Adrenal gland (tissue), 12 donors: ENCODE data around the gene PTPMT1. TPM values are rescaled to one million over a fixed set of nuclear protein-coding genes. Genes with fewer than 3 reads are reported as not detected.
"Not testable (repeated sequence)": the region's sequence is repeated elsewhere in the genome, so short reads cannot be mapped to it uniquely, and the experiment has no call there.

Source experiments
- DNase-seq, 7 donors: peaks; one replicate each; pipeline ENCODE4 v3.0.0-alpha.2; 2019 to 2020
- H3K27ac ChIP-seq, 5 donors: fragments of 200-600 bp; sonication (generic) in 4 of 5; 1 replicate in 3 of 5; 2 replicates in 2 of 5; pipeline versions ENCODE4 v1.5.1 to v1.8.0; 2016 to 2020; ENCODE audit warnings: mild to moderate bottlenecking in 1 of 5
- H3K27me3 ChIP-seq: fragments of 200-600 bp; 2 replicates; pipeline ENCODE4 v1.8.0; 2021
- H3K36me3 ChIP-seq, 2 donors: fragments of 200-600 bp; replicated peaks in 1 of 2; 1 replicate in 1 of 2; 2 replicates in 1 of 2; pipeline versions ENCODE4 v1.5.1 to v1.8.0; 2018 to 2022
- H3K4me1 ChIP-seq, 2 donors: fragments of 200-600 bp; replicated peaks in 1 of 2; 1 replicate in 1 of 2; 2 replicates in 1 of 2; pipeline versions ENCODE4 v1.5.1 to v1.8.0; 2018 to 2021
- H3K4me3 ChIP-seq, 4 donors: fragments of 200-600 bp; sonication (generic) in 3 of 4; one replicate each; pipeline ENCODE4 v1.5.1; 2016 to 2018
- H3K9me3 ChIP-seq, 3 donors: fragments of 200-600 bp; sonication (generic) in 1 of 3; replicated peaks in 1 of 3; 1 replicate in 2 of 3; 2 replicates in 1 of 3; pipeline versions ENCODE4 v1.5.1 to v1.8.0; 2016 to 2021
- POLR2A ChIP-seq, 2 donors: fragments of 450-650 bp; IDR thresholded peaks; one replicate each; pipeline ENCODE4 v1.6.1; 2017; ENCODE audit warnings: antibody characterized with exemption in 2 of 2, mild to moderate bottlenecking in 2 of 2, moderate library complexity in 1 of 2
- WGBS, 4 donors: extraction: QIAGEN DNeasy Blood & Tissue Kit in 2 of 4; methylation state at CpG; one replicate each; pipeline versions ENCODE4 v1.1.5 to v1.1.7; 2013 to 2017; 5-methylcytosine and 5-hydroxymethylcytosine counted together
- intact Hi-C, 2 donors: fragments of 100-400 bp; cut with DNase I; formaldehyde crosslinking; loops; one replicate each; pipeline versions ENCODE4 v1.14.1 to v1.15.0; 2022 to 2023
- polyA plus RNA-seq, 3 donors: library from polyadenylated mRNA; stranded (reverse); fragments of 200-250 nt in 2 of 3; fragments of 350-450 nt in 1 of 3; fragmentation: Illumina TruSeq in 1 of 3; extraction: RNeasy Lipid Tissue Mini Kit (QIAGEN cat#74804) in 1 of 3; gene quantifications; one replicate each; pipeline ENCODE4 v1.2.3, GENCODE V29; 2013 to 2014
- total RNA-seq, 9 donors: library from RNA; depleted of rRNA in 4 of 9; stranded (reverse); fragments of >200 nt in 4 of 9; fragments of 120-200 nt in 1 of 9; fragmentation: NEBNext Ultra II Directional in 1 of 9; extraction: Animal tissue kit (Norgen Biotek cat#: 25700) in 1 of 9; gene quantifications; one replicate each; pipeline versions ENCODE4 v1.1.0 to v1.2.4, GENCODE V29; 2013 to 2023
- TF ChIP-seq, protein P1 (sequence below), 6 experiments: fragments of 450-650 bp in 4 of 6; fragments of 200-600 bp in 2 of 6; sonication (generic) in 1 of 6; IDR thresholded peaks; 1 replicate in 5 of 6; 2 replicates in 1 of 6; pipeline versions ENCODE4 v1.5.1 to v1.8.0; 2016 to 2021; ENCODE audit warnings: antibody characterized with exemption in 6 of 6, mild to moderate bottlenecking in 2 of 6, moderate library complexity in 1 of 6
- donor health status: healthy with polysubstance abuse.
- donor health status: Bipolar disorder and iron deficiency.
- donor health status: DM: yes; HTN: yes; CAD: no.
- donor health status: DM: no; HTN: no; CAD: no.
- donor health status: DM: no; HTN: no; CAD: no.
- donor health status: DM: yes; HTN: yes; CAD: no.

The PTPMT1 gene
- total and polyA plus RNA-seq, 12 donors = 52.1 to 180 (median 85.6) TPM

DNA sequence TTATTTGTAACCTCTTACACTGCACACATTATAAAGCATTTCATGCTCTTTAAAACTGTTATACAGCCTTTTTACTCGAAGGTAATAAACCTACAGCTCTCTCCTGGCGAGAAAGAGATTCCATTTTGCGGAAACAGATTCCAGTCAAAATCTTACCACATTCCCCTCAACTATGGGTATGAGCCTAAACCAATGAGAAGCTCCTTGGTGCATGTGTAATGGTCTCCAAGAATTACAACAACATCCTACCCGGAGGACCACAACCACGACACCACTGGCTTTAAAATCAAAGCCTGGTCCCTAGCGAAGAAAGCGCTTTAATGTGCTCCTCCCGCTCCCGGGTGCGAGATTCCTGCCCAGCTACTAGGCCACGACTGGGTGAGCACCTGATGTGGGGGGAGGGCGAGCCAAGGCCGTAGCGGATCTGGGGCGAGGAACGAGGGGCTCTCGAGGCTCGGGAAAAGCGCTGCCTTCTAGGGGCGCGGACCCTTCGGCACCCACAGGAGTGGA, 13.3 kb upstream of the PTPMT1 start:
- Histone ChIP-seq H3K27me3 (no peaks in the 10 kb centered on the region), H3K27ac (peak overlapping the region; percentile 37 to 94 (median 92)), H3K9me3 (no peaks in the 10 kb centered on the region), H3K36me3 (no peaks in the 10 kb centered on the region), H3K4me3 (peak overlapping the region; percentile 14 to 99 (median 49)), H3K4me1 (peaks cover 29 to 48% of the 10 kb centered on the region in 2 donors)
- intact Hi-C loops = loop anchor here (5.0 kb wide), 2 partner anchors 75 to 85 kb away; no protein-coding TSS in a partner anchor
- DNase-seq = peak in 6 of 7 donors; percentile 30 to 61 (median 46)
- 1 to 8% (median 2%) methylated on average over 4 to 22 of the region's 22 CpGs for WGBS, 4 donors
- TF ChIP-seq POLR2A (IDR thresholded peaks at IDR 0.05) = no peak
- TF ChIP-seq, protein P1, sequence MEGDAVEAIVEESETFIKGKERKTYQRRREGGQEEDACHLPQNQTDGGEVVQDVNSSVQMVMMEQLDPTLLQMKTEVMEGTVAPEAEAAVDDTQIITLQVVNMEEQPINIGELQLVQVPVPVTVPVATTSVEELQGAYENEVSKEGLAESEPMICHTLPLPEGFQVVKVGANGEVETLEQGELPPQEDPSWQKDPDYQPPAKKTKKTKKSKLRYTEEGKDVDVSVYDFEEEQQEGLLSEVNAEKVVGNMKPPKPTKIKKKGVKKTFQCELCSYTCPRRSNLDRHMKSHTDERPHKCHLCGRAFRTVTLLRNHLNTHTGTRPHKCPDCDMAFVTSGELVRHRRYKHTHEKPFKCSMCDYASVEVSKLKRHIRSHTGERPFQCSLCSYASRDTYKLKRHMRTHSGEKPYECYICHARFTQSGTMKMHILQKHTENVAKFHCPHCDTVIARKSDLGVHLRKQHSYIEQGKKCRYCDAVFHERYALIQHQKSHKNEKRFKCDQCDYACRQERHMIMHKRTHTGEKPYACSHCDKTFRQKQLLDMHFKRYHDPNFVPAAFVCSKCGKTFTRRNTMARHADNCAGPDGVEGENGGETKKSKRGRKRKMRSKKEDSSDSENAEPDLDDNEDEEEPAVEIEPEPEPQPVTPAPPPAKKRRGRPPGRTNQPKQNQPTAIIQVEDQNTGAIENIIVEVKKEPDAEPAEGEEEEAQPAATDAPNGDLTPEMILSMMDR (IDR thresholded peaks at IDR 0.05) = no peak

DNA sequence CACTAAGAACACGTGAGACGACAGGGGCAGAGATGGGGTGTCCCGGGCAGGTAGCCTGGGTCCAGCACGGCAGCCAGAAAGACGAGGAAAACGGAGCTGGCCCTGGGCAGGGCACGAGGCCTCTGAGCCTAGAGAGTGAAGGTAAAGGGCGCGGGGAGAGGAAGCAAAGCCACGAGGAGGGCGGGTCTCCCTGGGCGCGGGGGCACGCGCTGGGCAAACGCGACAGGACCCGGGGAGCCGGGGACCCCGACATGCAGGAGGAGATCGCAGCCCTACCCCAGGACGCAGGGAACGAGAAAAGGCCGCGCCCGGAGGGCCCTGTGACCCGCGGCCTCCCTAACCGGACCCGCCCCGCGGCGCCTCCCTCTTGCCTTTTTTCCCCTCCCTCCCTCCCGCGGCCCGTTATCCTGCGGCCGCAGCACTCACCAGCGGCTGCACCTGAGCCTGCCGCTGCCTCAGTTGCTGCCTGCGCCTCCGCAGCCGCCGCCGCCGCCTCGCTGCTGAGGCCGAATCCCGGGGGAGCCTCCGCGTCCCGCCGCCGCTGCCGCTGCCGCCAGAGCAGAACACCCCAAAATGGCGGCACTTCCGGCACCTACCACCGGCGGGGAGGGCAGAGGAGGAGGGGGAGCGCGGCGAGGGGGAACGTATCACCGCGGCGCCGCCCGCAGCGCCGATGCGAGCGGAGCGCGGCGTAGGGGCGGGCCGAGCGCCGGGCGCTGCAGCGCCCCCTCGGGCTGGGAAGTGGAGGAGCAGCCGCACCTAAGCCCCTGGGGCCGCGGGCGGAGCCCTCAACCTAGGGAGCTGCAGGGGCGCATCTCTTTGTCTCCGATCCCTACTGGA, 12.6 kb upstream of the PTPMT1 start, which contains the start of gene CELF1:
Gene CELF1 (minus strand): TSS at position 567 of the 840 bp plus-strand sequence. CDS start 53,609 bp downstream, outside the sequence.
- WGBS, 4 donors = 0 to 2% (median 1%) methylated on average over 9 to 89 of the region's 89 CpGs
- Histone ChIP-seq H3K36me3 (no peaks in the 10 kb centered on the region), H3K4me3 (peak within 1 kb of the TSS; percentile 14 to 99 (median 49)), H3K9me3 (no peaks in the 10 kb centered on the region), H3K27ac (peak within 1 kb of the TSS; percentile 37 to 94 (median 92)), H3K4me1 (peaks cover 23 to 41% of the 10 kb centered on the region in 2 donors), H3K27me3 (no peaks in the 10 kb centered on the region)
- peak in 1 of 2 donors; percentile 56 for TF ChIP-seq POLR2A (IDR thresholded peaks at IDR 0.05)
- TF ChIP-seq, protein P1 (IDR thresholded peaks at IDR 0.05) = peak in 5 of 6 experiments; percentile 28 to 95 (median 92)
- intact Hi-C loops = loop anchor here (5.0 kb wide), 2 partner anchors 75 to 85 kb away; no protein-coding TSS in a partner anchor
- DNase-seq = peak; percentile 90 to 94 (median 92)

DNA sequence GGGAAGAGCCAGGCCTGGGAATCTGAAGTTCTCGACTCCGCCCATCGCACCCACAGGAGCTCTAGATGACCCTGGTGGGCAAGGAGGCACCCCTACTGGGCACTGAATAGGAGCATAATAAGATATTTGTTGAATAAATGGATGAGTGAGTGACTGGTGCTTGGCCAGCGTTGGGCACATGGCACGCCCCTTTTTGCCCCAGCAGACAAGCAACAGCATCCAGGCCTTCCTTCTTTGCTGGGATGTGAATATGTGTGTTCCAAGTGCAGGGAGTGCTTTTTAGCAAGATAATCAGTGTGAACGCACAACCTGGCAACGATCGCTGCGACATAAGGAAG, 12.0 kb upstream of the PTPMT1 start:
- H3K27me3 ChIP-seq = no peaks in the 10 kb centered on the region
- H3K36me3 ChIP-seq = no peaks in the 10 kb centered on the region
- intact Hi-C loops = loop anchor here (5.0 kb wide), 2 partner anchors 76 to 86 kb away; no protein-coding TSS in a partner anchor
- DNase-seq = peak in 1 of 7 donors; percentile 36
- no peaks in the 10 kb centered on the region for H3K9me3 ChIP-seq
- 22 to 30% (median 26%) methylated on average over 8 to 9 of the region's 9 CpGs for WGBS, 4 donors
- H3K27ac ChIP-seq = peak overlapping the region in 3 of 5 donors; percentile 92 to 94 (median 93)
- TF ChIP-seq POLR2A (IDR thresholded peaks at IDR 0.05) = no peak
- TF ChIP-seq, protein P1 (IDR thresholded peaks at IDR 0.05) = peak in 3 of 6 experiments; percentile 3 to 63 (median 43)
- peaks cover 18 to 35% of the 10 kb centered on the region in 2 donors for H3K4me1 ChIP-seq
- H3K4me3 ChIP-seq = peak overlapping the region in 2 of 4 donors; percentile 71 to 99

DNA sequence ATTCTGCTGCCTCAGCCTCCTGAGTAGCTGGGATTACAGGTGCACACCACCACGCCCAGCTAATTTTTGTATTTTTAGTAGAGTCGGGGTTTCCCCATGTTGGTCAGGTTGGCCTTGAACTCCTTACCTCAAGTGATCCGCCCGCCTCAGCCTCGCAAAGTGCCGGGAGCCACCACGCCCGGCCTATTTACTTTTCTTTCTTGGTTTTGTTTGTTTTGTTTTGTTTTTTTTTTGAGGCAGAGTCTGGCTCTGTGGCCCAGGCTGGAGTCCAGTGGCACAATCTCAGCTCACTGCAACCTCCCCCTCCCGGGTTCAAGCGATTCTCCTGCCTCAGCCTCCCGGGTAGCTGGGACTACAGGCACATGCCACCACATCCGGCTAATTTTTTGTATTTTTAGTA, 8.4 kb upstream of the PTPMT1 start:
- H3K36me3 ChIP-seq, H3K4me1 ChIP-seq, intact Hi-C loops, H3K27ac ChIP-seq, H3K27me3 ChIP-seq, H3K9me3 ChIP-seq, H3K4me3 ChIP-seq: not testable (repeated sequence)
- DNase-seq = peak in 1 of 7 donors; percentile 24
- 93 to 96% (median 95%) methylated on average over 12 of the region's 12 CpGs for whole genome bisulfite sequencing, 4 donors
